Prostate gland (tissue), 2 donors: ENCODE measurements around the gene C5AR2. TPM values are rescaled to one million over a fixed set of nuclear protein-coding genes. Genes with fewer than 3 reads are reported as not detected.
"Not testable (repeated sequence)": the region's sequence is repeated elsewhere in the genome, so short reads cannot be mapped to it uniquely, and the experiment has no call there.

Source experiments
- DNase-seq: peaks from one replicate; pipeline ENCODE4 v3.0.0-alpha.2; 2019; ENCODE audit warnings: low spot score
- H3K27ac ChIP-seq, 2 donors: fragments of 200-600 bp; sonication (generic); 2 replicates each; pipeline ENCODE4 v1.5.1; 2017 to 2019
- H3K27me3 ChIP-seq: fragments of 200-600 bp; sonication (generic); replicated peaks from 2 replicates; pipeline ENCODE4 v1.5.1; 2019; ENCODE audit not compliant: insufficient read depth
- H3K36me3 ChIP-seq, 2 donors: fragments of 200-600 bp; sonication (generic); 1 replicate in 1 of 2; 2 replicates in 1 of 2; pipeline versions ENCODE4 v1.5.1 to v1.8.1; 2017 to 2019
- H3K4me1 ChIP-seq: fragments of 200-600 bp; sonication (generic); replicated peaks from 2 replicates; pipeline ENCODE4 v1.5.1; 2019
- H3K4me3 ChIP-seq, 2 donors: fragments of 200-600 bp; sonication (generic); 2 replicates each; pipeline ENCODE4 v1.5.1; 2017 to 2019
- H3K9me3 ChIP-seq: fragments of 200-600 bp; sonication (generic); 2 replicates; pipeline ENCODE4 v1.5.1; 2017
- POLR2A ChIP-seq: fragments of 450-650 bp; IDR thresholded peaks from one replicate; pipeline ENCODE4 v1.6.1; 2016; ENCODE audit warnings: antibody characterized with exemption, mild to moderate bottlenecking
- POLR2AphosphoS5 ChIP-seq: sonication (generic); formaldehyde crosslinking; IDR thresholded peaks from one replicate; pipeline ENCODE4 v1.6.1; 2017; ENCODE audit warnings: antibody characterized with exemption
- WGBS: methylation state at CpG from one replicate; pipeline ENCODE4 v1.1.5; 2018; 5-methylcytosine and 5-hydroxymethylcytosine counted together
- intact Hi-C: fragments of 100-400 bp; cut with DNase I; formaldehyde crosslinking; loops from one replicate; pipeline ENCODE4 v1.14.2; 2022
- total RNA-seq, 2 donors: library from RNA; depleted of rRNA; stranded (reverse); fragments of >200 nt; gene quantifications; one replicate each; pipeline ENCODE4 v1.1.0, GENCODE V29; 2016
- TF ChIP-seq, protein P1 (sequence below), 4 experiments: fragments of 200-600 bp in 2 of 4; fragments of 450-650 bp in 2 of 4; sonication (generic) in 2 of 4; IDR thresholded peaks; 1 replicate in 3 of 4; 2 replicates in 1 of 4; pipeline ENCODE4 v1.5.1; 2016 to 2019; ENCODE audit warnings: antibody characterized with exemption in 4 of 4, mild to moderate bottlenecking in 2 of 4, moderate library complexity in 2 of 4

Gene C5AR2
- total RNA-seq, 2 donors from 2014 or later = 1.9 TPM; not detected in 1

DNA sequence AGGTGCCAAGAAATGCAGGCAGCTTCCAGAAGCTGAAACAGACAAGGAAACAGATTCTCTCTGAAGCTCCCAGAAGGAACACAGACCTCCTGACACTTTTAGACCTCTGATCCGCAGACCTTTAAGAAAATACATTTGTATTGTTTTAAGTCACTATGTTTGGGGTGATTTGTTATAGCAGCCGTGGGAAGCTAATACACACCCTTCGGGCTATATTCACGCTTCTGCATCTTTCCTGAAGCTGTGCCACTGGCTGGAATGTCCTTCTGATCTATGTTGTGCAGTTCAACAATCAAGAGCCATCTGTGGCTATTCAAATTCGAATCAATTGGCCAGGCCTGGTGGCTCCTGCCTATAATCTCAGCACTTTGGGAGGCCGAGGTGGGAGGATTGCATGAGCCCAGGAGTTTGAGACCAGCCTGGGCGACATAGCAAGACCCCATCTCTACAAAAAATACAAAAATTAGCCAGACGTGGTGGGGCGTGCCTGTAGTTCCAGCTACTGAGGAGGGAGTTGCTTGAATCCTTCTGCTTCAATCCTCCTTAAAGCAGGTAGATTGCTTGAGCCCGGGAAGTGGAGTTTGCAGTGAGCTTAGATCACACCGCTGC is 11.3 kb downstream of the C5AR2 start:
- Histone ChIP-seq H3K9me3 (no peaks in the 10 kb centered on the region), H3K36me3 (no peaks in the 10 kb centered on the region), H3K4me1 (no peaks in the 10 kb centered on the region), H3K27ac (no peak overlapping the region), H3K4me3 (no peak overlapping the region), H3K27me3 (no peaks in the 10 kb centered on the region)
- intact Hi-C loops = no loop called here
- no peak for DNase-seq
- TF ChIP-seq POLR2A = no peak
- TF ChIP-seq, protein P1, sequence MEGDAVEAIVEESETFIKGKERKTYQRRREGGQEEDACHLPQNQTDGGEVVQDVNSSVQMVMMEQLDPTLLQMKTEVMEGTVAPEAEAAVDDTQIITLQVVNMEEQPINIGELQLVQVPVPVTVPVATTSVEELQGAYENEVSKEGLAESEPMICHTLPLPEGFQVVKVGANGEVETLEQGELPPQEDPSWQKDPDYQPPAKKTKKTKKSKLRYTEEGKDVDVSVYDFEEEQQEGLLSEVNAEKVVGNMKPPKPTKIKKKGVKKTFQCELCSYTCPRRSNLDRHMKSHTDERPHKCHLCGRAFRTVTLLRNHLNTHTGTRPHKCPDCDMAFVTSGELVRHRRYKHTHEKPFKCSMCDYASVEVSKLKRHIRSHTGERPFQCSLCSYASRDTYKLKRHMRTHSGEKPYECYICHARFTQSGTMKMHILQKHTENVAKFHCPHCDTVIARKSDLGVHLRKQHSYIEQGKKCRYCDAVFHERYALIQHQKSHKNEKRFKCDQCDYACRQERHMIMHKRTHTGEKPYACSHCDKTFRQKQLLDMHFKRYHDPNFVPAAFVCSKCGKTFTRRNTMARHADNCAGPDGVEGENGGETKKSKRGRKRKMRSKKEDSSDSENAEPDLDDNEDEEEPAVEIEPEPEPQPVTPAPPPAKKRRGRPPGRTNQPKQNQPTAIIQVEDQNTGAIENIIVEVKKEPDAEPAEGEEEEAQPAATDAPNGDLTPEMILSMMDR (IDR thresholded peaks at IDR 0.05) = no peak
- no peak for TF ChIP-seq POLR2AphosphoS5
- WGBS = 86% methylated on average over 11 of the region's 11 CpGs

DNA sequence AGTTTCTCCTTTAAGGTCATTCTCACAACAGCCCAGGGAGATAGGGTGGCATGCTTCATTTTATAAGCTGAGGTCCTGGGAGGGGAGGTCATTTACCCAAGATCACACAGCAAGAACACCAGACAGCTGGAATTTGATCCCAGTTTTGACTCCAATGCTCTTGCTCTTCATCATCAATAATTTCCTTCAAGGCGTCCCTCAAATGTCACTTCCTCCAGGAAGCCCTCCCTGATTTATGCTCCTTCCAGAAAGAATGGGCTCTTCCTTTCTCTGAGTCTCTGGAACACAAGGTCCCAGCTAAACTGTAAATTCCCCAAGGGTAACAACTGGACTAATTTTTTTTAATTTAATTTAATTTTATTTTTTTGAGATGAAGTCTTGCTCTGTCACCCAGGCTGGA is 12.4 kb downstream of the C5AR2 start:
- Histone ChIP-seq H3K27me3 (no peaks in the 10 kb centered on the region), H3K36me3 (no peaks in the 10 kb centered on the region), H3K9me3 (no peaks in the 10 kb centered on the region), H3K4me3 (no peak overlapping the region), H3K27ac (no peak overlapping the region), H3K4me1 (no peaks in the 10 kb centered on the region)
- intact Hi-C loops = no loop called here
- TF ChIP-seq POLR2A = no peak
- TF ChIP-seq, protein P1 (IDR thresholded peaks at IDR 0.05) = no peak
- no peak for TF ChIP-seq POLR2AphosphoS5
- no peak for DNase-seq
- 88% methylated on average over 1 of the region's 1 CpG for WGBS

DNA sequence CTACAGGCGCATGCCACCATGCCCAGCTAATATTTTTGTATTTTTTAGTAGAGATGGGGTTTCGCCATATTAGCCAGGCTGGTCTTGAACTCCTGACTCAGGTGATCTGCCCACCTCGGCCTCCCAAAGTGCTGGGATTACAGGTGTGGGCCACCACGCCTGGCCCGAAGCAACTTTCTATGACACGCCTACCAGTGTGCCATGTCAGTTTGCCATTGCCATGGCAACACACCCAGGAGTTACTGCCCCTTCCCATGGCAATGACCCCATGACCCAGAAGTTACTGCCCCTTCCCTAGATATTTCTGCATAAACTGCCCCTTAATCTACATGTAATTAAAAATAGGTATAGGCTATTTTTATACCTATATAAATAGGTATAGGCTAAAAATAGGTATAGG is 14.0 kb downstream of the C5AR2 start:
- intact Hi-C loops, H3K9me3 ChIP-seq, H3K27ac ChIP-seq, H3K27me3 ChIP-seq, DNase-seq, H3K36me3 ChIP-seq, H3K4me3 ChIP-seq, H3K4me1 ChIP-seq: not testable (repeated sequence)
- 90% methylated on average over 6 of the region's 6 CpGs for WGBS

DNA sequence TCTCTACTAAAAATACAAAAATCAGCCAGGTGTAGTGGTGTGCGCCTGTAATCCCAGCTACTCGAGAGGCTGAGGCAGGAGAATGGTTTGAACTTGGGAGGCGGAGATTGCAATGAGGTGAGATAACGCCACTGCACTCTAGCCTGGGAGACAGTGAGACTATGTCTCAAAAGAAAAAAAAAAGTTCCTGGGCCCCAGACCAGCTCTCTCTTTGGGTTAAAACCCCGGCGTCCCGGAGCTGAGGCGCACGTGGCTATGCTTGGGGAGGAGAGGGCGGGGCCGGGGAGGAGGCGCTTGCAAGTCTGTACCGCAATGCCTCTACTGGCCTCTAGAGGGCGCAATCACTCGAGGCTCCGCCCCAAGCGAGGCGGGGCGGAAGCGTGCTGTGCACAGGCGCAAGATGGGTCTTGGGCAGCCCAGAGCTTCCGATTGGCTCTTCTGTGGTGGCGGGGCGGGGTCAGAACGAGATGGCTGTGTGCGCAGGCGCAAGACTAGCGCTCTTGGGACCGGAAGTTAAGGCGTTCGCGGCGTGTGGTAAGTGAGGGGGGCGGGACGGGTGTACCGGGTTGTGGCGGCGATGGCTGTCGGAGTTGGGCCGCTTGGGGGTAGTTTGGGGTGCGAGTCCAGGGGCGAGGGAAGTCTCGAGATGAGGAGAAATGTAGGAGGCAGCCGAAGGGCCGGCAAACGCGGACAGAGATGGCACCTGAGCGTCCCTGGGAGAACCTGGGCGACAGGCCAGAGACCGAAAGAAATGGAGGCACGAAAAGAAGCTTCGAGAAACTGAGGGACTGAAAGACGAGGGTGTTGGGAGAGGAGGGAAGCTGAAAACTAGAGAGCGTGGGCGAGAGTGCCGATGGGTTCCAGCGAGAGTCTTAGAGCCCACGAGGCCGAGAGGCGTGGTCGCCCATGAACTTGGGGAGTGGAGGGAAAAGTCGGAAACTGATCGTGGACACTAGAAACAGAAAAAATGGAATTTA is 17.1 kb downstream of the C5AR2 start, which contains the start of gene DHX34:
DHX34 (plus strand) TSS at position 497 of the 977 bp plus-strand sequence. CDS start 3,716 bp downstream, outside the sequence.
- Histone ChIP-seq H3K27ac (peak within 1 kb of the TSS; percentile 45 to 52), H3K9me3 (no peaks in the 10 kb centered on the region), H3K4me1 (peaks cover 2% of the 10 kb centered on the region), H3K4me3 (peak within 1 kb of the TSS; percentile 54 to 89), H3K27me3 (no peaks in the 10 kb centered on the region), H3K36me3 (peaks cover 0 to 13% of the 10 kb centered on the region in 2 donors)
- intact Hi-C loops = no loop called here
- peak; percentile 98 for TF ChIP-seq POLR2AphosphoS5
- TF ChIP-seq POLR2A = peak; percentile 62
- TF ChIP-seq, protein P1 (IDR thresholded peaks at IDR 0.05) = peak; percentile 89 to 100 (median 100)
- peak; percentile 96 for DNase-seq
- 3% methylated on average over 60 of the region's 63 CpGs for WGBS

DNA sequence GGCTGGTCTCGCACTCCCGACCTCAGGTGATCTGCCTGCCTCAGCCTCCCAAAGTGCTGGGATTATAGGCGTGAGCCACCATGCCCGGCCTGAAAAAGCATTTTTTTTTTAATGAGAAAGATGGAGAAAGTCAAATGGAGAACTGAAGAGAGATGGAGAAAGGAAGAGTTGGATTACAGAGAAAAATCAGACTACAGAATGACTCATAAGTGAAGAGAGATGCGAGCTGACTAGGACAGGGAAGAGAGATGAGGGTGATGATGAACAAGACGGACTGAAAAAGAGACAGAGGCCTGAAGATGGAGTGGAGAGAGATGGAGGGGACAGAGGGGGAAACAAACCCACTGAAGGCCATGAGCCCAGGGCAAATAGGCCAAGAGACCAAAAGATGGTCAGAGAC is 18.7 kb downstream of the C5AR2 start:
- no peaks in the 10 kb centered on the region for H3K27me3 ChIP-seq
- no peaks in the 10 kb centered on the region for H3K9me3 ChIP-seq
- H3K4me3 ChIP-seq = no peak overlapping the region
- peaks cover 2% of the 10 kb centered on the region for H3K4me1 ChIP-seq
- H3K36me3 ChIP-seq = peaks cover 6 to 13% of the 10 kb centered on the region in 2 donors
- no peak for DNase-seq
- H3K27ac ChIP-seq = no peak overlapping the region
- intact Hi-C loops = no loop called here
- WGBS = 92% methylated on average over 6 of the region's 6 CpGs
- no peak for TF ChIP-seq POLR2AphosphoS5
- no peak for TF ChIP-seq POLR2A
- TF ChIP-seq, protein P1 (IDR thresholded peaks at IDR 0.05) = no peak
